Fibroblast of mammary gland (primary cell): ENCODE data around the gene EPHB4.

ENCODE experiments used
- DNase-seq: peaks from one replicate; pipeline ENCODE4 v3.0.0-alpha.2; 2010; ENCODE audit warnings: low read depth
- H3K4me3 ChIP-seq: 2 replicates; pipeline ENCODE4 v1.5.1; 2011; ENCODE audit warnings: low read depth, mild to moderate bottlenecking, low read length, moderate library complexity; ENCODE audit not compliant: control insufficient read depth
- CTCF ChIP-seq: conservative IDR thresholded peaks from 2 replicates; pipeline ENCODE4 v1.5.1; 2011; ENCODE audit warnings: low read depth, low read length, inconsistent platforms; ENCODE audit not compliant: control insufficient read depth, insufficient read depth

Gene EPHB4

GRCh38 chr7:100783804-100784203 is 43.5 kb downstream of the EPHB4 start:
- no peak overlapping the region for H3K4me3 ChIP-seq
- TF ChIP-seq CTCF, result no peak

GRCh38 chr7:100781255-100781654 is 46.1 kb downstream of the EPHB4 start:
- DNase-seq, result no peak
- no peak overlapping the region for H3K4me3 ChIP-seq
- no peak for TF ChIP-seq CTCF

More at GRCh38 chr7:100783804-100784203, 43.5 kb downstream of the EPHB4 start:
- no peak for DNase-seq

- DNase-seq, result no peak
- TF ChIP-seq CTCF, result no peak
- H3K4me3 ChIP-seq, result no peak overlapping the region
Measured at GRCh38 chr7:100779359-100779758, 48.0 kb downstream of the EPHB4 start.

GRCh38 chr7:100778061-100778621 is 49.2 kb downstream of the EPHB4 start:
- H3K4me3 ChIP-seq, result no peak overlapping the region
- no peak for TF ChIP-seq CTCF
- DNase-seq, result no peak

- H3K4me3 ChIP-seq, result no peak overlapping the region
- no peak for TF ChIP-seq CTCF
- no peak for DNase-seq
Measured at GRCh38 chr7:100773491-100773890, 53.8 kb downstream of the EPHB4 start.

GRCh38 chr7:100768784-100769183 is 58.5 kb downstream of the EPHB4 start:
- no peak for DNase-seq
- no peak for TF ChIP-seq CTCF
- no peak overlapping the region for H3K4me3 ChIP-seq

GRCh38 chr7:100765250-100765649 is 62.1 kb downstream of the EPHB4 start:
- DNase-seq, result no peak
- no peak for TF ChIP-seq CTCF
- H3K4me3 ChIP-seq, result no peak overlapping the region
